ENCODE measurements around the gene DMRT2. TPM values are rescaled to one million over a fixed set of nuclear protein-coding genes. Genes with fewer than 3 reads are reported as not detected.

Gene DMRT2
- total and polyA plus RNA-seq, 2 donors (not counting 1 experiment from before 2014, with no cell fraction given), result not detected

GRCh38 chr9:1051210-1051583 lies 1.0 kb downstream of the DMRT2 start:
- WGBS (ENCODE audit: insufficient coverage), result 19% methylated on average over 10 of the region's 13 CpGs
- Histone ChIP-seq H4K20me1 (ENCODE audit: control insufficient read depth, insufficient read depth, low read length, poor library complexity, severe bottlenecking) (no peaks in the 10 kb centered on the region), H3K4me1 (ENCODE audit: control insufficient read depth in 2 of 2, insufficient read depth in 2 of 2, low read length in 2 of 2) (peaks cover 44 to 56% of the 10 kb centered on the region in 2 donors), H3K27me3 (replicated peaks in 1 of 4; ENCODE audit: control extremely low read depth in 1 of 4, control insufficient read depth in 3 of 4, insufficient read depth in 4 of 4, low read length in 3 of 4) (peaks cover 0 to 81% (median 70%) of the 10 kb centered on the region in 4 experiments), H2AFZ (ENCODE audit: insufficient read depth, low read depth, low read length, poor library complexity, severe bottlenecking) (no peak overlapping the region), H3K9ac (ENCODE audit: low read length) (no peak overlapping the region), H3K4me2 (replicated peaks; ENCODE audit: low read depth, low read length, poor library complexity, severe bottlenecking) (no peak overlapping the region), H3K79me2 (ENCODE audit: control insufficient read depth, insufficient read depth, low read length) (no peaks in the 10 kb centered on the region), H3K9me3 (ENCODE audit: control extremely low read depth in 1 of 3, control insufficient read depth in 2 of 3, insufficient read depth in 1 of 3, low read length in 2 of 3) (peaks cover 2 to 49% (median 21%) of the 10 kb centered on the region in 3 donors), H3K36me3 (replicated peaks in 1 of 2; ENCODE audit: control extremely low read depth in 1 of 2, control insufficient read depth in 1 of 2, extremely low read depth in 1 of 2, insufficient read depth in 2 of 2, low read length in 1 of 2) (no peaks in the 10 kb centered on the region), H3K4me3 (ENCODE audit: control extremely low read depth in 1 of 5, extremely low read depth in 1 of 5, insufficient read depth in 1 of 5, low read depth in 2 of 5, low read length in 4 of 5) (no peak overlapping the region), H3K27ac (ENCODE audit: low read length in 2 of 2) (no peak overlapping the region)
- no peak overlapping the region for H3K27ac Mint-ChIP-seq
- intact Hi-C loops (cut with micrococcal nuclease), result no loop called here
- H3K4me3 Mint-ChIP-seq, result no peak overlapping the region
- TF ChIP-seq CTCF (IDR thresholded peaks at IDR 0.05) (no peak), EZH2 (IDR thresholded peaks at IDR 0.05; ENCODE audit: borderline replicate concordance, insufficient read depth, low read depth, low read length, poor library complexity, severe bottlenecking) (no peak)
- H3K4me1 Mint-ChIP-seq, result peaks cover 39% of the 10 kb centered on the region
- H3K9me3 Mint-ChIP-seq (ENCODE audit: insufficient read depth), result no peaks in the 10 kb centered on the region
- ChIA-PET CTCF (no interaction called here), POLR2A (no interaction called here)
- DNase-seq, result peak; percentile 18
- no peak for ATAC-seq (ENCODE audit: low read depth)
- peaks cover 77% of the 10 kb centered on the region for H3K27me3 Mint-ChIP-seq

GRCh38 chr9:1051584-1052275 lies 1.6 kb downstream of the DMRT2 start:
- Histone ChIP-seq H3K27ac (ENCODE audit: low read length in 2 of 2) (no peak overlapping the region), H3K4me1 (ENCODE audit: control insufficient read depth in 2 of 2, insufficient read depth in 2 of 2, low read length in 2 of 2) (peaks cover 42 to 52% of the 10 kb centered on the region in 2 donors), H3K9ac (ENCODE audit: low read length) (no peak overlapping the region), H3K4me2 (replicated peaks; ENCODE audit: low read depth, low read length, poor library complexity, severe bottlenecking) (peak overlapping the region; percentile 43), H4K20me1 (ENCODE audit: control insufficient read depth, insufficient read depth, low read length, poor library complexity, severe bottlenecking) (no peaks in the 10 kb centered on the region), H3K79me2 (ENCODE audit: control insufficient read depth, insufficient read depth, low read length) (no peaks in the 10 kb centered on the region), H3K4me3 (ENCODE audit: control extremely low read depth in 1 of 5, extremely low read depth in 1 of 5, insufficient read depth in 1 of 5, low read depth in 2 of 5, low read length in 4 of 5) (peak overlapping the region in 1 of 5 experiments; percentile 14), H3K27me3 (replicated peaks in 1 of 4; ENCODE audit: control extremely low read depth in 1 of 4, control insufficient read depth in 3 of 4, insufficient read depth in 4 of 4, low read length in 3 of 4) (peaks cover 0 to 79% (median 65%) of the 10 kb centered on the region in 4 experiments), H3K9me3 (ENCODE audit: control extremely low read depth in 1 of 3, control insufficient read depth in 2 of 3, insufficient read depth in 1 of 3, low read length in 2 of 3) (peaks cover 2 to 44% (median 21%) of the 10 kb centered on the region in 3 donors), H3K36me3 (replicated peaks in 1 of 2; ENCODE audit: control extremely low read depth in 1 of 2, control insufficient read depth in 1 of 2, extremely low read depth in 1 of 2, insufficient read depth in 2 of 2, low read length in 1 of 2) (no peaks in the 10 kb centered on the region), H2AFZ (ENCODE audit: insufficient read depth, low read depth, low read length, poor library complexity, severe bottlenecking) (no peak overlapping the region)
- CTCF ChIA-PET, result no interaction called here
- H3K27me3 Mint-ChIP-seq, result peaks cover 81% of the 10 kb centered on the region
- DNase-seq, result peak; percentile 49
- TF ChIP-seq CTCF (IDR thresholded peaks at IDR 0.05) (no peak), EZH2 (IDR thresholded peaks at IDR 0.05; ENCODE audit: borderline replicate concordance, insufficient read depth, low read depth, low read length, poor library complexity, severe bottlenecking) (no peak)
- no peaks in the 10 kb centered on the region for H3K9me3 Mint-ChIP-seq (ENCODE audit: insufficient read depth)
- intact Hi-C loops (cut with micrococcal nuclease), result no loop called here
- H3K27ac Mint-ChIP-seq, result no peak overlapping the region
- 4% methylated on average over 90 of the region's 90 CpGs for WGBS (ENCODE audit: insufficient coverage)
- no peak overlapping the region for H3K4me3 Mint-ChIP-seq
- no peak for ATAC-seq (ENCODE audit: low read depth)
- peaks cover 39% of the 10 kb centered on the region for H3K4me1 Mint-ChIP-seq
- POLR2A ChIA-PET, result no interaction called here
